Measurements from ENCODE around the gene EREG.
"Not testable (repeated sequence)": the region's sequence is repeated elsewhere in the genome, so short reads cannot be mapped to it uniquely, and the experiment has no call there.

Gene EREG, protein sequence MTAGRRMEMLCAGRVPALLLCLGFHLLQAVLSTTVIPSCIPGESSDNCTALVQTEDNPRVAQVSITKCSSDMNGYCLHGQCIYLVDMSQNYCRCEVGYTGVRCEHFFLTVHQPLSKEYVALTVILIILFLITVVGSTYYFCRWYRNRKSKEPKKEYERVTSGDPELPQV

DNA sequence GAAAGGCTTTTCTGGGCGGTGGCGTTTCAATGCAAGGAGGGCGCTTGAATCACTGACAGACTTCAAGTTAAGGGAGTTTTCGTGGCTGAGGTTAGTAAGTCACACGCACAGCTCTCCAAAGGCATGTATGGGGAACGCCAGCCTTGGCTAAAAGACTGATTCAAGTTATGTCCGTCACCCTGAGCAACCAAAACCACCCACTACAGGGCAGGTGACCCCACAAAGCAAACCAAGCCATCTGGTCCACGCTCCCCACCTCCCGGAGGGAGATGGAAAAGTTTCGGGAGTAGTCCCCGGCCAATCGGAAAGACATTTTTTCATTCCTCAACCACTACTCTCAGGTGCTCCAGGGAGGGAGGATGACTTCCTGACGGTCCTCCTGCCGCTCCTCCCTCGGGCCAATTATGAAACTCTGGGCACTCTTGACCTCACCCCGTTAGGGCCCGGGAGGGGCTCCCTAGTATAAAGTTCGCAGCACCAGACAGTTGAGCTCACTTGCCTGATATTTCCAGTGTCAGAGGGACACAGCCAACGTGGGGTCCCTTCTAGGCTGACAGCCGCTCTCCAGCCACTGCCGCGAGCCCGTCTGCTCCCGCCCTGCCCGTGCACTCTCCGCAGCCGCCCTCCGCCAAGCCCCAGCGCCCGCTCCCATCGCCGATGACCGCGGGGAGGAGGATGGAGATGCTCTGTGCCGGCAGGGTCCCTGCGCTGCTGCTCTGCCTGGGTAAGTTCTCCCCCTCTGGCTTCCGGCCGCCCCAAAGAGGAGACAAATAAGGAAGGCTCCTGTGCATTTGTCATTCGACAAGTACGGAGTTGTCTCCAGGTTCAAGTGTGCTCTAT, at the start of gene EREG:
Gene EREG (plus strand): TSS at position 494 of the 840 bp plus-strand sequence. CDS start 164 bp downstream, at position 658.
- no peak for DNase-seq

DNA sequence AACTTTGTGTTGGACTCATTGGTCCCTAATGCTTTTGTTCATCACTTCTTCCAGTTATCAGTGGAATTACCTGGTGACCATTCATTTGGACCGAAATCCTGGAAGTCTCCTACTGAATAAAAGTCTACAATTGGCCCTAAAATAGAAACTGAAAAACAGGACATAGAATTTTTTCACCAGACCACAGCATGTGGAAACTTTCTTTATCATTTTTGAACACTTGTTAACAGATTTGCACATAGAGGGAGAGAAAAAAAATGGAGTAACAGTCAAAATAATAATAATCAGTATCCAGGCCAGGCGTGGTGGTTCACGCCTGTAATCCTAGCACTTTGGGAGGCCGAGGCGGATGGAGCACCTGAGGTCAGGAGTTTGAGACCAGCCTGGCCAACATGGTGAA, 49.6 kb upstream of the EREG start:
- no peak for DNase-seq

DNA sequence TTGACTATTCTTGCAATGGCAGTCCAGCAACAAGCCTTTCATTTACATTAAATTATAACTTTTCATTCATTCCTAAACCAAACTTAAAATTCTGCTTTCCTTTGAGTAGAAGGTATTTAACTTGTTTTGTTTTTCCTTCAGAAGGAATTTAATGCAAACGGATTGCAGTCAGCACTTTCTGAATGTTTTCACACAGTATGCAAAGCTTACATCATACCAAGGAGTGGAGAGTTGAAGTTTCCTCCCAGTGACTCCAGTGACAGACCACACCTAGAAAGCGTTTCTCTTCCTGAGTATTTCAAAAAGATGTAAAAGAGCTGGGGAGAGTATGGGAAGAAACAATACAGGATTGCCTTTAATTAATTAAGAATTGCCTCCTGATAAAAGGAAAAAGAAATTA, 48.5 kb upstream of the EREG start:
- no peak for DNase-seq

DNA sequence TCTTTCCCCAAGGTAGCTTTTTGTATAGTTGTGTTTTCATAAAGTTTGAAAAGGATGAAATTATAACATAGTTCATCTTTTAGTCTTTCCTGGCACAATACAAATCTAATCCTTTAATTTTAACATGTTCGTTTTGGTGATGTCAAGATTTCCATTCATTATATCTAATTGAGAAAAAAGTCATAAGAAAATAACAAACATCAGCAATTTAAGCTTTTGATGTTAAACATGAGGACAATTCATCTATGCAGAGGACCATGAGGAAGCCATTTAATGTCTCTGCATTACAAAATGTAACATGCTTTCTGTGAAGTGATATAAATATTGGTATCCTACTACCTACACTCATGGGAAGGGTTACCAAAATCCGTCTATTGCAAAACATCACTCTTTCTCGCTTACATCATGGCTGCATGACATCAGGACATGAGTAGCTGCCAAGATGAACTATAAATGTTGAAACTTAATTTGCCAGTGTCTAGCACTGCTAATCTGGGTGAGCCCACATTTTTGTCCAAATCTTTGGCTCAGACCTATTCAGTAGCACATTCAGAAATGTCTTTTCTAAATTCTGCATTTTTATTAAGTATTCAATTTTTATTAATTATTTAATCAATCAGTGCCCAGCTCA, 47.2 kb upstream of the EREG start:
- no peak for DNase-seq

DNA sequence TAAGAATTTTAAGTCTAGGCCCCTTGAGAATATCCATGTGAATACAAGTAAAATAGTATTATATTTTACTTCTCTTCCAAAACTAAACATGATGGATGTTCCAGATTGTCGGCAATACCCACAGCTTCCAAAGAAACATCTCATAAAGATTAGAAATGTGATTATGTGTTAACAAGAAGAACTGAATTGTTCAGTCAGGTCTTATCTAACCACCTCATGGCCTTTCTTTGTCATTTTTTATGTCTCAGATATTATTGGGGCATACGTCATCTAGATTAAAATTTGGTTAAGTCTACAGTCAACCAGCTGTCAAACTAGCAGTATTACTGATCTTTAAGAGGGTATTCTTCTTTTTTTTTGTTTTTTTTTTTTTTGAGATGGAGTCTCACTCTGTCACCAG, 46.7 kb upstream of the EREG start:
- DNase-seq = no peak

DNA sequence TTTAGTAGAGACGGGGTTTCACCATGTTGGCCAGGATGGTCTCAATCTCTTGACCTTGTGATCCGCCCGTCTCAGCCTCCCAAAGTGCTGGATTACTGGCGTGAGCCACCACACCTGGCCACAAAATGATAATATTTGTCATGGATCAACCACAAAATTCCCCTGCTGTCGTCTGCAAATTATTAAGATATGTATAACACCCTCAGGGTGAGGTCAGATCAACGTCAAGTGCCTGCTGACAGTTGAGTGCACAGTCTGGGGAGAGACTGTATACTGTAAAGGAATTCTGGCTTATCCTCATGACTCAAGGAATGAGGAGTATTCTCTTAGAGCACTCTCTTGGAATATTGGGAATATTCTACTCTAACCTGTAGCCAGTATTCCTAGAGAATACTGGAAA, 45.5 kb upstream of the EREG start:
- DNase-seq = no peak

DNA sequence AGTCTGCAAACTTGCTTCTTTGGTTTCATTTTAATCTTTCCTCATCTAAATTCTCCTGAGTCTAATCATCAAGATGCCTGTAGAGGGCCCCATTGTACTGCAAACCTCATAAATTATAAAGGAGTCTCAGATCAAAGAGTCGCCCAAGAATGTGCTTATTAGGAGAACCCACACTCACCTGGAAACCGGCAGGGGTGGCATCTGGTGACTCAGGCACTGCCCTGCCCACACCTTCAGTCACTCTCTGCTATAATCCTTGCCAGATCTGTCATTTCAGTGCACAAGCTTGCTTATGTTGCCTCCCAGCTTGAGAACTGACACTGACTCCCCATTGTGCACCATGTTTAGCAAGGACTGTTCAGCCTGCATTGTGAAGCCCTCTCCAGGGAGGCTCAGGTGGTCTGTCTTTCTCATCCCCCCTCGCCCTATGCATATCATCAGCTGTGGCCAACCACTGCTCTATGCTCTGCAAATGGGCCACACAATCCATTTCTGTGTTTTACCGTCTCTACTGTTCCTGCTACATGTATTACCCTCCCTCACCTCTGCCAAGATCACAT, 44.3 kb upstream of the EREG start:
- DNase-seq = peak; percentile 13 to 64

DNA sequence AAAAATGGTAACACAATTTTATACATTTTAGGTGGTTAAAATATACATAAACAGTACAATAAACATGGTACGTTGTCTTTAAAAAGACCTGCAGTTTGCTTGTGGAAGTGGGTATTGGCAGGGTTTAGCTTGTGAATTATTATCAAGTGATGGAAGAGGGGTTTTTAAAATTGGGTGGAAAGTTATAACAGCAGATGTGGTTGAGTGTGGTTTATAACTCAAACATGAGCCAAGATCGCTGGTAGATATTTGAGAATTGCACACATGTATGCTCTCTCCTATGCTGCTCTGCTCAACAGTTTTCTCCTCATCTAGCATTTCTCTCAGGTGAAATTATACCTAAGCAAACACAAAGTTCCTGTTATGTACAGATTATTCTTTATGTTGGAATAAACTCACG, 42.6 kb upstream of the EREG start:
- DNase-seq = no peak

DNA sequence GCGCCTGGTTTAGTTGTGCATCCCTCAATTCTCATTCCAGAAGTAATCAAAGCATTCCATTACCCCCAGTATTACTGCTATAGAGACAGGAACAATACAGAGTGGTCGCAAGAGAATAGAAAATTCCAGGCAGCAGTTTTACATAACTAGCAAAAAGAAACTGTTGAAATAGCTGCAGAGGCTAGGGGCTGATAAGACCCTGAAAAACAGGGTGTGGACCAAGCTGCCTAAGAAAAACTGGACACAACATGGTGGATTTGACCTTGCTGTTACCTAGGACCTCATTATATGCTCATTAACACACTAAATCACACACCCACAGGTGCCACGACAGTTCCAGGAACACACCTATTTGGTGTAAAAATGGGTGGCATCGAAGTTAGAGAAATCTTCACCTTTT, 41.3 kb upstream of the EREG start:
- no peak for DNase-seq

DNA sequence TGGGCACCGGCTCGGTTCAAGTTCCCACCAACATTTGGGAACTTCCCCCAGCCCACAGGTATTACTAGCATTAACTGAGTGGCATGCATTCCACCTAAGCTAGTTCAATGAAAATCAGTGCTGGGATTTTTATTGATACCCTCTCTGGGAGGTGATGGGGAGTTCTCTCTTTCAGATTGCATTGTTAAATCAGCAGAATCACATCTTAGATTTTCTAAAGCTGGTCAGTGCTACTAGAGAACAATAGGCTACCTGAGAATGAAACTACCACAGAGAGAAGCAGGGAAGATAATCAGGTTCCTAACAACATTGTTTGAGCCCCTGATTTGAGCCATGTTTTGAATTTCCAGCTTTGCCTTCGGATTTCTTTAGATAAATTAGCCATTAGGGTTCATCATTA, 40.7 kb upstream of the EREG start:
- DNase-seq = no peak

DNA sequence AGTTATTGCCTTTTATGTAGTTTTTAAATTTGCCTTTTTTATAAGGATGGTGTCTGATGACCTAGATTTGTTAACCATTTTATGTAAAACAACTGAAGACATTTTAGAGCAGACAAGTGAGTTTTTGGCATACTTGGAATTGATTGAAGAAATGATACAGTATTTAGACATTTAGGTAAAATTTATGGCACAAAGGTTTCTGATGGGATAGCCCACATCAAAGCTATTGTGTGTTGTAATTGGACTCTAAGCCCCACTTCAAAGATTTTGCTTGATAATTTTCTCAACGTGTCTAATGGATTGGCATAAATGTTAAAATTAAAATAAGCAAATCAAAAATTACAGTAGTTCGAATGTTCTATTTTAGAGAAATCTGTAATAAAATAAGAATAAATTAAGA, 39.1 kb upstream of the EREG start:
- DNase-seq = no peak

DNA sequence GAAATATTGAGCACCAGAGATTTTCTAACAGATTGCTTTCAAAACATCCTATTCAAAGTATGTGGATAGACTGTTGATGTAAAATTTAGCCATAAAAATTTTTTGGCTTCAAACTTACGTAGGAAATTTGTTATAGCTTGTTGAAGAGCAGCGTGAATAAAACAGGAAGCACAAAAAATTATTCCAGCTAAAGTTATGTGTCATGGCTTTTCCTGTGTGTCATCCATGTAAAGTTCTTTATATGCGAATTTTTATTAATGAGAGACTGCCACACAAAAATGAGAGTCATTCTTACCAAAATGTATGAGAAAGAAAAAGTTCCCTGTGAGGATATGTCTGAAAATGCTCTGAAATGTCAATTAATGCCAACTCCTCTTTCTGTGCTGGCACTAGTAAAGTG, 37.2 kb upstream of the EREG start:
- DNase-seq = no peak

DNA sequence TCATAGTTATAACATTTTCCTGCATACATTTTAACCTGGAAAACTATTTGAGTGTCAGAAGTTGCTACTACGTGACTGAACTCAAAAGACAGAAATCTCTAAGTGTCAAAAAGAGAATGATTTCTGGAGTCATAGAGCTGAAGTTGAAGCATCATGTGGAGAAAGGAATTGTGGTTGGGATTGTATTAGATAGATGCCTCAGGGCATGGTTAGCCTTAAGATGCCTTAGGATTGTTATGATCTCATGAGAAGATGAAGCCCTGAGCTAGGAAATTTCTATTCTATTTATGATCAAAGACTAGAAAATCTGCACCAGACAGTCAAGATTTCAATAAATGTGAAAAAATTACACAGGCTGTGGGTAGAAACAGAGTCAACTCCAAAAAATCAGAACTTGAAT, 36.4 kb upstream of the EREG start:
- no peak for DNase-seq

DNA sequence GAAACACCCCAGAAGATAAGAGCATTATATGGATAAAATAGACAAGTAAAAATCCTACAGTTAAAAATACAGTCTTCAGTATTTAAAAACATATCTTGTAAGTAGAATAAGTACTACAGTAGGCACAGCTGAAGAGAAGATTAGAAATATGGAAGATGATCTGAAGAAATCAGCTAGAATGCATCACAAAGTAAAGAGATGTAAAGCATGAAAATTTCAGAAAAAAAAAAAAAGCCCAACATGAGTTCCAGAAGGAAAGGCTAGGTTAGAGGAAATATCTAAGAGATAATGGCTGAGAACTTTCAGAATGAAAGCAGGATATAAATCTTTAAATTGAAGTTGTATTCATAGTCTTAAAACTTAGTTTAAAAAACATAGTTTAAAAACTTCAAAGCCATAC, 35.6 kb upstream of the EREG start:
- DNase-seq = no peak

DNA sequence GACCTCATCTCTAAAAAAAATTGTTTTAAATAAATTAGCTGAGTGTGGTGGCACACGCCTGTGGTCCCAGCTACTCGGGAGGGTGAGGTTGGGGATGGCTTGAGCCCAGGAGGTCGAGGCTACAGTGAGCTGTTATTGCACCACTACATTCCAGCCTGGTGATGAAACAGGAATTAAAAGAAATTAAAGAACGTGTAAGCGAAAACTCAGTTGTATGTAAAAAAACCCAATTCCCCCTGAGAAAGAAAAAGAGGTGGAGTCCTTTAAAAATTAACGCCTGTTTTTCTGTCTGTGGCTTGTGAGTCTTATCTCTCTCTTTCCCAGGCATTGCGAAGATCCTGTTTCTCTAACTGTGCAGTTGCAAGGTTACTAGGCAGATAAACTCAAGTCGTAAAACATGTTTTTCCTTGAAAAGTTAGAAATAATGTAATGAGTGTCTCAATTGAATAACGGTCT, 34.6 kb upstream of the EREG start:
- no peak for DNase-seq

DNA sequence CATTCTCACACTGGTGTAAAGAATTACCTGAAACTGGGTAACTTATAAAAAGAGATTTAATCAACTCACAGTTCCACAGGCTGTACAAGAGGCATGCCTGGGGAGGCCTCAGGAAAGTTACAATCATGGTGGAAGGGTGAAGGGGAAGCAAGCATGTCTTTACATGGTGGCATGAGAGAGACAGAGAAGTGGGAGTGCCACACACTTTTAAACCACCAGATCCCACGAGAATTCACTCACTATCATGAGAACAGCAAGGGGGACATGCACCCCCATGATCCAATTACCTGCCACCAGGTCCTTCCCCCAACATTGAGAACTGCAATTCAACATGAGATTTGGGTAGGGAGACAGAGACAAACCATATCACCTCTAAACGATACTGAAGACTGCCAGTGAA, 33.7 kb upstream of the EREG start:
- DNase-seq = no peak

DNA sequence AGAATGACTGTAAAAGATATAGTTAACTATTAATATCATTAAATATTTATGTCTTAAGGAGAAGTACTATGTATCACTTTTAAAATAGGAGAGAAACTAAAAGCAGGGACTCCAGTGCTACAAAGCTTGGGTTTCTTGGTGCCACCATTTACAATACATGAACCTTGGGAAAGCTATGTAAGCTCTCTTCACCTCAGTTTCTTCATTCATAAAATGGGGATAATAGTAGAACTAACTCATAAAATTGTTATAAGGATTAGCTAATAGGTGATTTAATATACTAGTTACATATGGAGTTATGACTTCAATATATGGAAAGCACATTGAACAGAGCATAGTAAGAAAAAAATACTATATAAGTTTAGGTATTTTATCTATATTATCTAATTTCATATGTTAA, 33.0 kb upstream of the EREG start:
- DNase-seq = no peak

DNA sequence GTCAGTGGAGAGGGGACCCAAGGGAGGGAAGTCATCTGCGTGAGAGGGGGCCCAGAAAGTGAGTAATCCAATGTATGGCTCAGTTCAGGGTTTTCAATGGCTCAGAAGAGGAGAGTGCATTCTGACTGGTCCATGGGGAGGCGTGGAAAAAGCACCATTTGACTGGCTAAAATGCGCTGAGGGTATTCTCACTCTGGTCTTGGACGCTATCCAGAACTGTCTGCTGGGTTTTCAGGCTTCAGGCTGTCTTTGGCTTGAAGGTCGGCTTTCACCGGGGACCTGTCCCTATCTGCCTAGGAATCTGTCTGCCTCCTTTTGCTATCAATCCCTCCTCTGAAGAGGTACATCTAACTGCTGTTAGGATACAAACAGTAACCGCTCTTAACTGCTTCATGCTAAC, 30.3 kb upstream of the EREG start:
- no peak for DNase-seq

DNA sequence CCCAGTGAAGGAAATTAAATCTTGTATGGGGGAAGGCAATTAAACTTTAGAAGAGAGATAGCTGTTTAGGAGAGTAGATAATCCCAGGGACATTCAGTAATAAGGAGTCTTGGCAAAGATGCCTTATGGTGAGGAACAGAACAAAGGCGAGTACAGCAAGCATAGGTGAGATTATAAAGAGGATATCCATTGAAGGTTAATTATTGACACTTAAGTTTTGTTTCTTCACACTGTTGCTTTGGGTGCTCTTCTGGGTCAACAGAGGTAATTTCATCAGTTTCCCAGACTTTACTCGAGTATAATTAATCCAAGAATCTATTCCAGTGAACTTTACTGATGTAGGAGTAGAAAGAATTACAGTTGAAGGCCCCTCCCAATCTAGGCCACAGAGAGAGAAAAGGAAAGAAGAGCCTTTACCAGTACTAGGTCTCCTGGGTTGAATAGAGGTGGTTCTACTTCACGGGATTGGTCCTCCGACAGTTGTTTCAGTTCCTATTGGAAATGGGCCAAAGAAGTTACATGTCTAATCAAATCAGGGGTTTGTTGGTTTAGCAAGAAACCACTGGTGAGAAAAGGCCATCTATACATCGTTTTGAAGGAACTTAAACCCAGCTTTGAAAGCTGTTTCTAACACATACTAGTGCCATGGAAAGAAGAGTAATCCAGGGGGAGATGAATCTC, 29.5 kb upstream of the EREG start:
- DNase-seq = no peak

DNA sequence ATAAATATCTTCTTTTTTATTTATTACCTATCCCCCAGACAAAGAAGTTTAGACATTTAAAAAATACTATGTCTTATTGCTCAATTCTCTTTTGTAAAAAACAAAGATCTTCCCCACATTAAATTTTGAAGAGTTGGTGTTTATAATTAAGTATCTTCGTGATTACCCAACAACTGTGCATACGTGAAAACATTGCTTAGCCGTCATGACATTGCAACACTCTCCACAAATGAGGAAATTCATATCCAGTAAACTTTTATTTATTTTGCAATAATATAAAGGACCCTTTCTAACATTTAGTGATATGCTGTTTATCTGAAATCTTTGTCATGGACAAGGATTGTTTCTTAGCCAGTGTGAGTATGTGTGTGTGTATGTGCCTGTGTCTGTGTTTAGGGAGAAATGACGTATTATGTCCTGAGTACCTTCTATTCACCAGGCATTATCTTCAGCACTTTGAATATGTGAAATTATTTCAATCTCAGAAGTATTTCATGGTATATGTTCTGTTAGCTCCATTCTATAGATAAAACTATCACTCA, 26.1 kb upstream of the EREG start:
- DNase-seq = no peak

DNA sequence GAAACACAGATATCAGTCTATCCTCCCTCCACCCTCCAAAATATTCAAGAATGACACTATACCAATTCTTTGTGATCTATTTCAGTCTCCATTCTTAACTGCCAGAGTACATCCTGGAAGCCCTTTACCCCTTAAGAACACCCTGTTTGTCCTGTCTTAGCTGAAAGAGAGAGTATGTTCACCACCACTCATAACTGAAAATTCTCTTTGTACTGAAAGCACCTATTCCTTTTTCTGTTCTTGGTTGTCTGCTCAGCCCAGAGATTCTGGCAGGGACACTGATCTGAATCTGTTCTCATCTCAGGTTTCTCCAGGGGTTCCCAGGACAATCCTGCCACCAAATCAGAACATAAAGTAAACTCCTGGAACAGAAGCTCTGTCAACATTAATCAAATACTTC, 25.4 kb upstream of the EREG start:
- no peak for DNase-seq

DNA sequence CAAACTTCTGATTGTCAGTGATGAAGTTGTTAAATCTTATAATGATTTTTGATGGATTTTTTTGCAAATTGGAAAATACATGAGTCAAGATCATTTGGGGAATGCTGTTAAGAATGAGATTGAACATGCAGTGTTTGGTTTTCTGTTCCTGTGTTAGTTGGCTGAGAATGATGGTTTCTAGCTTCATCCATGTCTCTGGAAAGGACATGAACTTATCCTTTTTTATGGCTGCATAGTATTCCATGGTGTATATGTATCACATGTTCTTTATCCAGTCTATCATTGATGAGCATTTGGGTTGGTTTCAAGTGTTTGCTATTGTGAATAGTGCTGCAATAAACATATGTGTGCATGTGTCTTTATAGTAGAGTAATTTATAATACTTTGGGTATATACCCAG, 24.5 kb upstream of the EREG start:
- DNase-seq = not testable (repeated sequence)

DNA sequence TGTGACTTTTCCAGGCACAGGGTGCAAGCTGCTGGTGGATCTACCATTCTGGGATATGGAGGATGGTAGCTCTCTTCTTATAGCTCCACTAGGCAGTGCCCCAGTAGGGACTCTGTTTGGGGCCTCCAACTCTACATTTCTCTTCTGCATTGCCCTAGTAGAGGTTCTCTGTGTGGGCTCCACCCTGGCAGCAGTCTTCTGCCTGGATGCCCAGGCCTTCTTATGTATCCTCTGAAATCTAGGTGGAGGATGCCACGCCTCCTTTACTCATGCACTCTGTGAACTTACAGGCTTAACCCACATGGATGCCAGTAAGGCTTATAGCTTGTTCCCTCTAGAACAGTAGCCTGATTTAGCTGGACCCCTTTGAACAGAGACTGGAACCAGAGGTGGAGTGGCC, 20.9 kb upstream of the EREG start:
- DNase-seq = no peak
